Ascending aorta (tissue), 2 donors: ENCODE measurements around the gene PCCB. TPM values are rescaled to one million over a fixed set of nuclear protein-coding genes. Genes with fewer than 3 reads are reported as not detected.

Experiments used
- DNase-seq, 2 donors: peaks; one replicate each; pipeline ENCODE4 v3.0.0-alpha.2; 2019; ENCODE audit warnings: low spot score in 2 of 2
- H3K27ac ChIP-seq, 2 donors: fragments of 200-600 bp; sonication (generic); one replicate each; pipeline ENCODE4 v1.5.1; 2016 to 2017; ENCODE audit warnings: mild to moderate bottlenecking in 1 of 2
- H3K27me3 ChIP-seq: fragments of 200-600 bp; sonication (generic); one replicate; pipeline ENCODE4 v1.5.1; 2017
- H3K36me3 ChIP-seq, 2 donors: fragments of 200-600 bp; sonication (generic); one replicate each; pipeline ENCODE4 v1.5.1; 2016
- H3K4me1 ChIP-seq, 2 donors: fragments of 200-600 bp; sonication (generic); one replicate each; pipeline ENCODE4 v1.5.1; 2016 to 2017; ENCODE audit warnings: mild to moderate bottlenecking in 1 of 2
- H3K4me3 ChIP-seq, 2 donors: fragments of 200-600 bp; sonication (generic); one replicate each; pipeline ENCODE4 v1.5.1; 2016 to 2017; ENCODE audit warnings: mild to moderate bottlenecking in 1 of 2
- H3K9me3 ChIP-seq, 2 donors: fragments of 200-600 bp; sonication (generic); one replicate each; pipeline ENCODE4 v1.5.1; 2016
- CTCF ChIP-seq, 3 experiments: fragments of 200-600 bp in 2 of 3; fragments of 450-650 bp in 1 of 3; sonication (generic) in 2 of 3; IDR thresholded peaks; one replicate each; pipeline ENCODE4 v1.5.1; 2016 to 2019; ENCODE audit warnings: antibody characterized with exemption in 3 of 3, mild to moderate bottlenecking in 1 of 3, moderate library complexity in 1 of 3
- intact Hi-C: fragments of 100-400 bp; cut with DNase I; formaldehyde crosslinking; loops from one replicate; pipeline ENCODE4 v1.15.1; 2023
- total RNA-seq: library from RNA; depleted of rRNA; stranded (reverse); fragments of >200 nt; gene quantifications from one replicate; pipeline ENCODE4 v1.1.0, GENCODE V29; 2016

The PCCB gene
- total RNA-seq, 1 donor from 2014 or later: 114 TPM

GRCh38 chr3:136247436-136247835 is 2.7 kb upstream of the PCCB start:
- Histone ChIP-seq H3K27ac (no peak overlapping the region), H3K4me1 (peaks cover 0 to 3% of the 10 kb centered on the region in 2 donors), H3K27me3 (no peaks in the 10 kb centered on the region), H3K9me3 (no peaks in the 10 kb centered on the region), H3K4me3 (no peak overlapping the region), H3K36me3 (no peaks in the 10 kb centered on the region)
- DNase-seq: no peak
- no peak for TF ChIP-seq CTCF (IDR thresholded peaks at IDR 0.05)
- intact Hi-C loops: no loop called here

- Histone ChIP-seq H3K36me3 (no peaks in the 10 kb centered on the region), H3K4me3 (no peak overlapping the region), H3K9me3 (no peaks in the 10 kb centered on the region), H3K27ac (no peak overlapping the region), H3K4me1 (peaks cover 0 to 3% of the 10 kb centered on the region in 2 donors), H3K27me3 (no peaks in the 10 kb centered on the region)
- intact Hi-C loops: no loop called here
- DNase-seq: no peak
- no peak for TF ChIP-seq CTCF (IDR thresholded peaks at IDR 0.05)
These were observed 2.1 kb upstream of the PCCB start for GRCh38 chr3:136247855-136248590.

GRCh38 chr3:136249091-136249490 is 1.0 kb upstream of the PCCB start:
- H3K9me3 ChIP-seq: no peaks in the 10 kb centered on the region
- H3K4me3 ChIP-seq: no peak overlapping the region
- no peak for DNase-seq
- TF ChIP-seq CTCF (IDR thresholded peaks at IDR 0.05): no peak
- H3K27me3 ChIP-seq: no peaks in the 10 kb centered on the region
- H3K27ac ChIP-seq: no peak overlapping the region
- intact Hi-C loops: no loop called here
- no peaks in the 10 kb centered on the region for H3K36me3 ChIP-seq
- peaks cover 0 to 3% of the 10 kb centered on the region in 2 donors for H3K4me1 ChIP-seq

GRCh38 chr3:136249593-136249992 is 547 bp upstream of the PCCB start:
- Histone ChIP-seq H3K4me1 (peaks cover 0 to 3% of the 10 kb centered on the region in 2 donors), H3K4me3 (peak overlapping the region; percentile 60 to 81), H3K9me3 (no peaks in the 10 kb centered on the region), H3K36me3 (no peaks in the 10 kb centered on the region), H3K27me3 (no peaks in the 10 kb centered on the region), H3K27ac (peak overlapping the region; percentile 80 to 90)
- intact Hi-C loops: no loop called here
- no peak for DNase-seq
- TF ChIP-seq CTCF (IDR thresholded peaks at IDR 0.05): no peak

GRCh38 chr3:136250903-136251460 is 842 bp downstream of the PCCB start:
- no peaks in the 10 kb centered on the region for H3K27me3 ChIP-seq
- TF ChIP-seq CTCF (IDR thresholded peaks at IDR 0.05): peak in 1 of 3 experiments; percentile 15
- H3K36me3 ChIP-seq: peaks cover 0 to 1% of the 10 kb centered on the region in 2 donors
- peak overlapping the region; percentile 60 to 81 for H3K4me3 ChIP-seq
- H3K4me1 ChIP-seq: peaks cover 0 to 3% of the 10 kb centered on the region in 2 donors
- H3K9me3 ChIP-seq: no peaks in the 10 kb centered on the region
- peak overlapping the region; percentile 80 to 90 for H3K27ac ChIP-seq
- peak; percentile 10 to 80 for DNase-seq
- intact Hi-C loops: loop anchor here (1.0 to 10.0 kb wide), 7 partner anchors 55 to 764 kb away; partner anchors contain the start of genes MSL2, NCK1 and PPP2R3A
